K562 (cell line): ENCODE data around the gene THRSP. TPM values are rescaled to one million over a fixed set of nuclear protein-coding genes. Genes with fewer than 3 reads are reported as not detected.

Experiments
- ARNT ChIP-seq, 2 experiments: fragments of 450-650 bp; IDR thresholded peaks; 2 replicates each; pipeline ENCODE4 v1.6.1; 2016; ENCODE audit warnings: mild to moderate bottlenecking in 1 of 2
- CC2D1A ChIP-seq: fragments of 450-650 bp; IDR thresholded peaks from 2 replicates; pipeline ENCODE4 v1.6.1; 2017; ENCODE audit warnings: mild to moderate bottlenecking
- CTBP1 ChIP-seq: fragments of 450-650 bp; IDR thresholded peaks from 2 replicates; pipeline ENCODE4 v1.6.1; 2016; ENCODE audit warnings: borderline replicate concordance
- FOS ChIP-seq: IDR thresholded peaks from 3 replicates; pipeline ENCODE4 v1.6.1; 2011; ENCODE audit not compliant: insufficient read length; ENCODE audit errors: extremely low read depth
- FOXK2 ChIP-seq, 2 experiments: fragments of 450-650 bp; IDR thresholded peaks in 1 of 2; conservative IDR thresholded peaks in 1 of 2; 2 replicates each; pipeline ENCODE4 v1.6.1; 2016; ENCODE audit warnings: low read depth in 2 of 2, mild to moderate bottlenecking in 1 of 2
- FOXO4 ChIP-seq: fragments of 450-650 bp; formaldehyde crosslinking; IDR thresholded peaks from 2 replicates; pipeline ENCODE4 v1.4.0; 2020; ENCODE audit warnings: mild to moderate bottlenecking, moderate library complexity
- HDAC1 ChIP-seq, 2 experiments: fragments of 450-650 bp; IDR thresholded peaks; 2 replicates each; pipeline ENCODE4 v1.6.1; 2016 to 2017; ENCODE audit warnings: inconsistent platforms in 1 of 2, mild to moderate bottlenecking in 1 of 2, moderate library complexity in 1 of 2
- HES1 ChIP-seq: fragments of 450-650 bp; IDR thresholded peaks from 2 replicates; pipeline ENCODE4 v1.6.1; 2016; ENCODE audit warnings: low read depth, mild to moderate bottlenecking, moderate library complexity
- HIVEP1 ChIP-seq: fragments of 250-450 bp; sonication (Bioruptor Pico); IDR thresholded peaks from 2 replicates; pipeline ENCODE4 v1.4.0; 2020; ENCODE audit warnings: mild to moderate bottlenecking
- LARP7 ChIP-seq: fragments of 450-650 bp; IDR thresholded peaks from 2 replicates; pipeline ENCODE4 v1.6.1; 2016
- MEF2D ChIP-seq: conservative IDR thresholded peaks from 2 replicates; pipeline ENCODE4 v1.6.1; 2016; ENCODE audit warnings: low read depth, missing genetic modification characterization, missing compliant biosample characterization
- MTA2 ChIP-seq: fragments of 450-650 bp; IDR thresholded peaks from 2 replicates; pipeline ENCODE4 v1.6.1; 2016; ENCODE audit warnings: low read depth
- NR2C1 ChIP-seq, 2 experiments: fragments of 450-650 bp; IDR thresholded peaks; 2 replicates each; pipeline ENCODE4 v1.6.1; 2017; ENCODE audit warnings: mild to moderate bottlenecking in 2 of 2, antibody characterized with exemption in 1 of 2, inconsistent platforms in 1 of 2, missing compliant biosample characterization in 1 of 2, missing genetic modification characterization in 1 of 2
- POLR2B ChIP-seq: fragments of 450-650 bp; IDR thresholded peaks from 2 replicates; pipeline ENCODE4 v1.6.1; 2018; ENCODE audit warnings: low read depth; ENCODE audit not compliant: partially characterized antibody
- SMAD1 ChIP-seq: fragments of 150-350 bp; IDR thresholded peaks from 2 replicates; pipeline ENCODE4 v1.6.1; 2014; ENCODE audit warnings: low read length, low read depth; ENCODE audit not compliant: partially characterized antibody
- SMARCA5 ChIP-seq: fragments of 450-650 bp; IDR thresholded peaks from 2 replicates; pipeline ENCODE4 v1.6.1; 2016
- UBTF ChIP-seq, 2 experiments: IDR thresholded peaks; 2 replicates each; pipeline ENCODE4 v1.6.1; 2012; ENCODE audit warnings: improper control_type of control experiment in 2 of 2, low read depth in 2 of 2, low read length in 2 of 2, borderline replicate concordance in 1 of 2
- ZBTB5 ChIP-seq: fragments of 450-650 bp; IDR thresholded peaks from 2 replicates; pipeline ENCODE4 v1.6.1; 2017; ENCODE audit warnings: antibody characterized with exemption
- ZEB2 ChIP-seq: fragments of 450-650 bp; IDR thresholded peaks from 2 replicates; pipeline ENCODE4 v1.6.1; 2016
- ZNF212 ChIP-seq: fragments of 450-650 bp; formaldehyde crosslinking; IDR thresholded peaks from 2 replicates; pipeline ENCODE4 v1.4.0; 2020; ENCODE audit warnings: mild to moderate bottlenecking
- ZNF232 ChIP-seq: sonication (generic); formaldehyde crosslinking; IDR thresholded peaks from 2 replicates; pipeline ENCODE4 v1.8.0; 2022; ENCODE audit warnings: mild to moderate bottlenecking, missing genetic modification reagents
- ZNF347 ChIP-seq: fragments of 450-650 bp; formaldehyde crosslinking; IDR thresholded peaks from 2 replicates; pipeline ENCODE4 v1.4.0; 2020; ENCODE audit warnings: low read depth, mild to moderate bottlenecking, moderate library complexity
- polyA plus RNA-seq, 8 experiments: library from polyadenylated mRNA; depleted of rRNA in 4 of 8; stranded (reverse) in 5 of 8; unstranded in 3 of 8; fragments of >200 nt; fragmentation: Nextera tagmentation in 2 of 8; fragmentation: Illumina TruSeq in 1 of 8; extraction: Ambion mirVana in 2 of 8; extraction: Trizol in 1 of 8; gene quantifications; 2 replicates each; pipeline versions ENCODE4 v1.2.1 to v1.2.3, GENCODE V29; 2011 to 2014; ENCODE audit warnings: inconsistent platforms in 1 of 8, missing spikeins in 1 of 8
- total RNA-seq, 7 experiments: library from RNA; depleted of rRNA in 6 of 7; stranded (reverse); fragments of >200 nt in 6 of 7; fragmentation: Illumina TruSeq in 2 of 7; extraction: Trizol in 2 of 7; gene quantifications; 2 replicates each; pipeline versions ENCODE4 v1.2.1 to v1.2.3, GENCODE V29; 2011 to 2021; ENCODE audit warnings: low replicate concordance in 1 of 7

THRSP gene
- total and polyA plus RNA-seq, 9 of the 15 experiments (the other 6 are each of a cell fraction or from before 2014, with no cell fraction given) = 0.23 to 0.56 (median 0.31) TPM; not detected in 2

DNA sequence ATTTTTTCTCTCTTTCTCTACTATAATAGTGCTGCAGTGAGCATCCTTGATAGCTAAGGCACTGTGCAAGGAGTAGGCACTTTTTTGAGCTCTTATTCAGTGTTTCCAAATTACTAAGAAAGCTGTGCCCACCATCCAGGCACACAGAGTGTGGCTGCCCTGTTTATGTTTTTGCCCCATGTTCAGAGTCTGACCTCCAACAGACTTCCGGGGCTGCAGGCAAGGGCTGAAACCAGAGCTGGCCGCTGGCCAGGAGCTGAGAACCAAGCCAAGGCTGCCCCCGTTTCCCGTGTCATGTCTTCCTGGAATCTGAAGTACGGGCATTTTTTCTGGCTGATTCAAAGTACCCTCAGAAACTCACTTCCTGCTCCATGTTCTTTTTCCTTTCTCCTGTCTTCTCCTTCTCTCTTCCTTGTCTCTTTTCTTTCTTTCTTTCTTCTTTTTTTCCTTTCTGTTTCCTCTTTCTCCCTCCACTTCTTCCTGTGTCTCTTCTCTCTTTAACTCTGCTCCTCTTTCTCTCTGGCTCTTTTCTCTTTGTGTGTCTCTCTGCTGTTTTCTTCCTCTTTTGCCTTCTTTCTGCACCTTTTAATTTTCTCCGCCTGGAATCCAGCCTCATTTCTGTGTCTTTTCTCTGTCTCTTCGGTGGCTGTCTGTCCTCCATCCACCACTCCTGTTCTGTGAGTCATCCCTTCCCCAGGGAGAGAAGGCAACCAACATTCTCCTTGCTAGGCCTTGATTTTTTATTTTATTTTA, 23.6 kb upstream of the THRSP start (continued):
- TF ChIP-seq CTBP1 (peak; percentile 45; the same call in 1 of the 2 replicates), LARP7 (peak; percentile 98), SMARCA5 (peak; percentile 53), HDAC1 (IDR thresholded peaks at IDR 0.05) (peak; percentile 71 to 77; a peak in 3 of 4 replicates), MTA2 (peak; percentile 65), ZNF232 (no peak), ARNT (IDR thresholded peaks at IDR 0.05) (peak in 1 of 2 experiments; percentile 82; a peak in 3 of 4 replicates), HES1 (peak; percentile 19; the same call in 1 of the 2 replicates), ZNF212 (peak; percentile 73; the same call in 1 of the 2 replicates), ZBTB5 (0 out of 2 replicates have a peak, but pooled peaks have one; percentile 20), NR2C1 (IDR thresholded peaks at IDR 0.05) (no peak), NR2C1 (tag; IDR thresholded peaks at IDR 0.05) (peak; percentile 43; the same call in 1 of the 2 replicates), FOXO4 (CRISPR knock-in tag) (0 out of 2 replicates have a peak, but pooled peaks have one; percentile 42), MEF2D (tag) (peak; percentile 15; the same call in 1 of the 2 replicates), HIVEP1 (0 out of 2 replicates have a peak, but pooled peaks have one; percentile 46), FOS (no peak), POLR2B (peak; percentile 41), CC2D1A (peak; percentile 54; the same call in 1 of the 2 replicates), ZNF347 (CRISPR knock-in tag) (0 out of 2 replicates have a peak, but pooled peaks have one; percentile 14), FOXK2 (conservative IDR thresholded peaks at IDR 0.05 in 1 of 2, IDR thresholded peaks at IDR 0.05 in 1 of 2; ENCODE audit: low read depth in 2 of 2) (peak; percentile 74 to 82), UBTF (IDR thresholded peaks at IDR 0.05; ENCODE audit: borderline replicate concordance in 1 of 2, low read depth in 2 of 2, low read length in 2 of 2) (0 out of 4 replicates have a peak, but pooled peaks of 1 of the 2 experiments have one; percentile 63), SMAD1 (peak; percentile 46), ZEB2 (peak; percentile 53; the same call in 1 of the 2 replicates)
